ENCODE measurements around the gene SLC15A1. TPM values are rescaled to one million over a fixed set of nuclear protein-coding genes. Genes with fewer than 3 reads are reported as not detected.

SLC15A1 gene
- total RNA-seq, 1 experiment from 2014 or later = 2.6 TPM

GRCh38 chr13:98768522-98768921 is 16.1 kb upstream of the SLC15A1 start:
- Histone ChIP-seq H4K20me1 (ENCODE audit: insufficient read depth) (no peaks in the 10 kb centered on the region), H3K4me2 (ENCODE audit: low read length) (no peak overlapping the region), H3K9me3 (ENCODE audit: control insufficient read depth in 1 of 2, insufficient read depth in 1 of 2, low read depth in 1 of 2, low read length in 2 of 2) (no peaks in the 10 kb centered on the region), H3K9ac (ENCODE audit: low read length) (no peak overlapping the region), H2AFZ (ENCODE audit: low read depth, low read length, poor library complexity, severe bottlenecking) (no peak overlapping the region), H3K36me3 (ENCODE audit: control insufficient read depth in 1 of 2, insufficient read depth in 2 of 2, low read length in 2 of 2) (no peaks in the 10 kb centered on the region), H3K9me2 (ENCODE audit: insufficient read depth) (no peaks in the 10 kb centered on the region), H3K79me2 (ENCODE audit: insufficient read depth, low read length) (no peaks in the 10 kb centered on the region), H3K27me3 (ENCODE audit: insufficient read depth, low read length) (no peaks in the 10 kb centered on the region), H3K27ac (ENCODE audit: low read depth, low read length) (no peak overlapping the region), H3K4me1 (ENCODE audit: control insufficient read depth in 1 of 2, insufficient read depth in 2 of 2, low read length in 2 of 2) (no peaks in the 10 kb centered on the region), H3K4me3 (replicated peaks in 1 of 2; ENCODE audit: low read depth in 1 of 2, low read length in 2 of 2) (no peak overlapping the region)
- ChIA-PET RAD21 (ENCODE audit: low non-redundant PET in 1 of 2, low total read pairs in 2 of 2, uncharacterized antibody in 2 of 2, unreplicated experiment in 2 of 2) (no interaction called here), POLR2A (no interaction called here), CTCF (no interaction called here)
- DNase-seq (ENCODE audit: low read depth, low spot score) = no peak
- intact Hi-C loops (cut with micrococcal nuclease) = no loop called here
- no TSS peak for BruUV-seq (replicated peaks)
- ATAC-seq = no peak
- TF ChIP-seq EGR1 (IDR thresholded peaks at IDR 0.05; ENCODE audit: low read depth) (no peak), ZBTB33 (IDR thresholded peaks at IDR 0.05; ENCODE audit: extremely low read depth, insufficient replicate concordance, low read length) (no peak), EZH2phosphoT487 (IDR thresholded peaks at IDR 0.05; ENCODE audit: borderline replicate concordance) (no peak), FOSL1 (IDR thresholded peaks at IDR 0.05; ENCODE audit: low read depth) (no peak), ATF3 (IDR thresholded peaks at IDR 0.05) (no peak), SIN3A (IDR thresholded peaks at IDR 0.05; ENCODE audit: low read depth) (no peak), CBX3 (IDR thresholded peaks at IDR 0.05; ENCODE audit: low read depth) (no peak), EZH2 (IDR thresholded peaks at IDR 0.05) (no peak), CTCF (IDR thresholded peaks at IDR 0.05 in 2 of 3, conservative IDR thresholded peaks at IDR 0.05 in 1 of 3; ENCODE audit: borderline replicate concordance in 1 of 3, insufficient read depth in 1 of 3, low read depth in 2 of 3, low read length in 2 of 3) (no peak), SRF (IDR thresholded peaks at IDR 0.05; ENCODE audit: low read depth) (no peak), ZFX (IDR thresholded peaks at IDR 0.05) (no peak), YY1 (IDR thresholded peaks at IDR 0.05; ENCODE audit: extremely low read depth, insufficient replicate concordance, low read depth, low read length) (no peak), MAX (IDR thresholded peaks at IDR 0.05) (no peak), JUND (IDR thresholded peaks at IDR 0.05) (no peak), POLR2A (IDR thresholded peaks at IDR 0.05; ENCODE audit: borderline replicate concordance, extremely low read depth, insufficient read depth, insufficient read length) (no peak), CEBPB (IDR thresholded peaks at IDR 0.05; ENCODE audit: low read depth) (no peak), REST (IDR thresholded peaks at IDR 0.05; ENCODE audit: low read depth) (no peak), ZNF274 (IDR thresholded peaks at IDR 0.05; ENCODE audit: low read depth, low read length) (no peak)

Measured in HCT116 (cell line).